GM23338 (cell line): ENCODE data around the gene MAP2K6. TPM values are rescaled to one million over a fixed set of nuclear protein-coding genes. Genes with fewer than 3 reads are reported as not detected.

Experiments
- ATAC-seq: fragments of 200-7000 bp; cut with Tn5 transposase; 3 replicates; pipeline ENCODE4 v1.9.1; 2020
- DNase-seq: peaks from one replicate; pipeline ENCODE4 v3.0.0-alpha.2; 2015; ENCODE audit warnings: low spot score
- H2AFZ ChIP-seq: fragments of 200-600 bp; sonication (generic); 2 replicates; pipeline ENCODE4 v1.8.0; 2016; ENCODE audit warnings: antibody characterized with exemption, mild to moderate bottlenecking, moderate library complexity
- H3F3A ChIP-seq: fragments of 200-600 bp; sonication (generic); replicated peaks from 2 replicates; pipeline ENCODE4 v1.8.0; 2017; ENCODE audit warnings: antibody characterized with exemption, mixed run types, low read depth
- H3K27ac ChIP-seq: fragments of 200-600 bp; sonication (generic); 2 replicates; pipeline ENCODE4 v1.6.1; 2016; ENCODE audit warnings: low read depth
- H3K27me3 ChIP-seq: fragments of 200-600 bp; sonication (generic); 2 replicates; pipeline ENCODE4 v1.8.0; 2016; ENCODE audit warnings: mild to moderate bottlenecking, mixed run types, moderate library complexity; ENCODE audit not compliant: insufficient read depth
- H3K36me3 ChIP-seq: fragments of 200-600 bp; sonication (generic); 2 replicates; pipeline ENCODE4 v1.8.0; 2016; ENCODE audit warnings: mild to moderate bottlenecking; ENCODE audit not compliant: insufficient read depth
- H3K4me1 ChIP-seq: fragments of 200-600 bp; sonication (generic); 2 replicates; pipeline ENCODE4 v1.8.0; 2016; ENCODE audit warnings: mild to moderate bottlenecking, moderate library complexity; ENCODE audit not compliant: insufficient read depth
- H3K4me2 ChIP-seq: fragments of 200-600 bp; sonication (generic); 2 replicates; pipeline ENCODE4 v1.7.1; 2017; ENCODE audit warnings: mixed run types
- H3K4me3 ChIP-seq: fragments of 200-600 bp; sonication (generic); 2 replicates; pipeline ENCODE4 v1.6.1; 2016; ENCODE audit warnings: mixed run types
- H3K79me2 ChIP-seq: fragments of 200-600 bp; sonication (generic); replicated peaks from 2 replicates; pipeline ENCODE4 v1.8.0; 2017; ENCODE audit warnings: mild to moderate bottlenecking; ENCODE audit not compliant: insufficient read depth
- H3K9me2 ChIP-seq: fragments of 200-600 bp; sonication (generic); 2 replicates; pipeline ENCODE4 v1.8.0; 2017; ENCODE audit not compliant: insufficient read depth
- H4K20me1 ChIP-seq: fragments of 200-600 bp; sonication (generic); replicated peaks from 2 replicates; pipeline ENCODE4 v1.8.0; 2017; ENCODE audit warnings: mild to moderate bottlenecking; ENCODE audit not compliant: insufficient read depth
- H3K27ac Mint-ChIP-seq: 2 replicates; pipeline ENCODE4 v1.8.0; 2020; ENCODE audit warnings: inconsistent platforms, mild to moderate bottlenecking, moderate library complexity, mixed read lengths
- H3K27me3 Mint-ChIP-seq: 3 replicates; pipeline ENCODE4 v1.8.0; 2022; ENCODE audit warnings: low read depth, mild to moderate bottlenecking, moderate library complexity, mixed read lengths, inconsistent platforms; ENCODE audit not compliant: insufficient read depth, poor library complexity
- H3K36me3 Mint-ChIP-seq: 3 replicates; pipeline ENCODE4 v1.8.0; 2021; ENCODE audit warnings: low read depth, mild to moderate bottlenecking, inconsistent platforms, moderate library complexity, mixed read lengths
- H3K4me1 Mint-ChIP-seq: 3 replicates; pipeline ENCODE4 v1.8.0; 2020; ENCODE audit warnings: mild to moderate bottlenecking, inconsistent platforms, mixed read lengths
- H3K4me3 Mint-ChIP-seq: 3 replicates; pipeline ENCODE4 v1.8.0; 2021; ENCODE audit warnings: moderate library complexity, mild to moderate bottlenecking, inconsistent platforms, mixed read lengths
- H3K9me3 Mint-ChIP-seq: 3 replicates; pipeline ENCODE4 v1.8.0; 2020; ENCODE audit warnings: moderate library complexity, mild to moderate bottlenecking, inconsistent platforms, mixed read lengths
- EZH2 ChIP-seq: fragments of 200-600 bp; sonication (generic); IDR thresholded peaks from one replicate; pipeline ENCODE4 v1.8.0; 2017; ENCODE audit warnings: antibody characterized with exemption, mild to moderate bottlenecking, low read depth; ENCODE audit not compliant: unreplicated experiment
- EZH2phosphoT487 ChIP-seq: fragments of 200-600 bp; sonication (generic); IDR thresholded peaks from one replicate; pipeline ENCODE4 v1.8.1; 2018; ENCODE audit warnings: antibody characterized with exemption; ENCODE audit not compliant: unreplicated experiment
- NANOG ChIP-seq: IDR thresholded peaks from 2 replicates; pipeline ENCODE4 v1.6.1; 2016; ENCODE audit warnings: antibody characterized with exemption, borderline replicate concordance
- STAT1 ChIP-seq: IDR thresholded peaks from one replicate; pipeline ENCODE4 v1.6.1; 2016; ENCODE audit warnings: antibody characterized with exemption; ENCODE audit not compliant: unreplicated experiment
- ZNF114 ChIP-seq: fragments of 250-450 bp; sonication (Bioruptor Pico); IDR thresholded peaks from 2 replicates; pipeline ENCODE4 v1.5.0; 2020; ENCODE audit warnings: mild to moderate bottlenecking, moderate library complexity
- ZNF331 ChIP-seq: fragments of 250-450 bp; sonication (Bioruptor Pico); IDR thresholded peaks from 2 replicates; pipeline ENCODE4 v1.5.0; 2020; ENCODE audit warnings: low read depth, mild to moderate bottlenecking, moderate library complexity
- polyA plus RNA-seq: library from polyadenylated mRNA; unstranded; fragments of >200 nt; fragmentation: Nextera tagmentation; extraction: Ambion mirVana; gene quantifications from 2 replicates; pipeline ENCODE4 v1.2.1, GENCODE V29; 2016
- total RNA-seq: library from RNA; depleted of rRNA; stranded (reverse); fragments of >200 nt; shearing (Covaris generic); gene quantifications from 2 replicates; pipeline ENCODE4 v1.2.3, GENCODE V29; 2014
- TF ChIP-seq, protein P1 (sequence below): IDR thresholded peaks from 2 replicates; pipeline ENCODE4 v1.6.1; 2016; ENCODE audit warnings: antibody characterized with exemption
- TF ChIP-seq, protein P2 (sequence below), 2 experiments: fragments of 200-600 bp in 1 of 2; sonication (generic) in 1 of 2; conservative IDR thresholded peaks; 2 replicates each; pipeline versions ENCODE4 v1.5.1 to v1.6.1; 2016 to 2017; ENCODE audit warnings: antibody characterized with exemption in 2 of 2, low read depth in 2 of 2, mild to moderate bottlenecking in 2 of 2, moderate library complexity in 1 of 2
- TF ChIP-seq, protein P3 (sequence below): IDR thresholded peaks from one replicate; pipeline ENCODE4 v1.6.1; 2018; ENCODE audit warnings: antibody characterized with exemption; ENCODE audit not compliant: unreplicated experiment

MAP2K6 gene
- total and polyA plus RNA-seq, 2 experiments from 2014 or later: 26.3 to 31.1 TPM

DNA sequence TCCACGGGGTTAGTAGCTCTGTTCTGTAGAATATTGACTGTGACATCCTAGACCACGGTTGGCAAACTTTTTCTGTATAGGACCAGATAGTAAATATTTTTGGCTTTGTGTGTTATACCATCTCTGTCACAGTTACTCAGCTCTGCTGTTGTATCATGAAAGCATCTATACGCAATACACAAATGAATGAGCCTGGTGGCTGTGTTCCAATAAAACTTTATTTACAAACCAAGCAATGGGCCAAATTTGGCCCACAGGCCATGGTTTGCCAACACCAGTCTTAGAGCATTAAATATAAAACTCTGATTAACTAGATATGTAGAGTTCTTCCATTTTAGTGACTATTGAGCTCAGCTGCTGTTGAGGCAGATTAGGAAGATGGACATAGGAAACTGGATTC lies 132.7 kb downstream of the MAP2K6 start (continued):
- TF ChIP-seq ZNF331 (CRISPR knock-in tag): no peak
- TF ChIP-seq EZH2: no peak
- no peak for TF ChIP-seq EZH2phosphoT487
- TF ChIP-seq STAT1: no peak
- TF ChIP-seq, protein P1, sequence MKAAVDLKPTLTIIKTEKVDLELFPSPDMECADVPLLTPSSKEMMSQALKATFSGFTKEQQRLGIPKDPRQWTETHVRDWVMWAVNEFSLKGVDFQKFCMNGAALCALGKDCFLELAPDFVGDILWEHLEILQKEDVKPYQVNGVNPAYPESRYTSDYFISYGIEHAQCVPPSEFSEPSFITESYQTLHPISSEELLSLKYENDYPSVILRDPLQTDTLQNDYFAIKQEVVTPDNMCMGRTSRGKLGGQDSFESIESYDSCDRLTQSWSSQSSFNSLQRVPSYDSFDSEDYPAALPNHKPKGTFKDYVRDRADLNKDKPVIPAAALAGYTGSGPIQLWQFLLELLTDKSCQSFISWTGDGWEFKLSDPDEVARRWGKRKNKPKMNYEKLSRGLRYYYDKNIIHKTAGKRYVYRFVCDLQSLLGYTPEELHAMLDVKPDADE: no peak
- TF ChIP-seq, protein P2, sequence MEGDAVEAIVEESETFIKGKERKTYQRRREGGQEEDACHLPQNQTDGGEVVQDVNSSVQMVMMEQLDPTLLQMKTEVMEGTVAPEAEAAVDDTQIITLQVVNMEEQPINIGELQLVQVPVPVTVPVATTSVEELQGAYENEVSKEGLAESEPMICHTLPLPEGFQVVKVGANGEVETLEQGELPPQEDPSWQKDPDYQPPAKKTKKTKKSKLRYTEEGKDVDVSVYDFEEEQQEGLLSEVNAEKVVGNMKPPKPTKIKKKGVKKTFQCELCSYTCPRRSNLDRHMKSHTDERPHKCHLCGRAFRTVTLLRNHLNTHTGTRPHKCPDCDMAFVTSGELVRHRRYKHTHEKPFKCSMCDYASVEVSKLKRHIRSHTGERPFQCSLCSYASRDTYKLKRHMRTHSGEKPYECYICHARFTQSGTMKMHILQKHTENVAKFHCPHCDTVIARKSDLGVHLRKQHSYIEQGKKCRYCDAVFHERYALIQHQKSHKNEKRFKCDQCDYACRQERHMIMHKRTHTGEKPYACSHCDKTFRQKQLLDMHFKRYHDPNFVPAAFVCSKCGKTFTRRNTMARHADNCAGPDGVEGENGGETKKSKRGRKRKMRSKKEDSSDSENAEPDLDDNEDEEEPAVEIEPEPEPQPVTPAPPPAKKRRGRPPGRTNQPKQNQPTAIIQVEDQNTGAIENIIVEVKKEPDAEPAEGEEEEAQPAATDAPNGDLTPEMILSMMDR (conservative IDR thresholded peaks at IDR 0.05; ENCODE audit: low read depth in 2 of 2): no peak
- no peak for TF ChIP-seq ZNF114
- no peak for TF ChIP-seq NANOG

DNA sequence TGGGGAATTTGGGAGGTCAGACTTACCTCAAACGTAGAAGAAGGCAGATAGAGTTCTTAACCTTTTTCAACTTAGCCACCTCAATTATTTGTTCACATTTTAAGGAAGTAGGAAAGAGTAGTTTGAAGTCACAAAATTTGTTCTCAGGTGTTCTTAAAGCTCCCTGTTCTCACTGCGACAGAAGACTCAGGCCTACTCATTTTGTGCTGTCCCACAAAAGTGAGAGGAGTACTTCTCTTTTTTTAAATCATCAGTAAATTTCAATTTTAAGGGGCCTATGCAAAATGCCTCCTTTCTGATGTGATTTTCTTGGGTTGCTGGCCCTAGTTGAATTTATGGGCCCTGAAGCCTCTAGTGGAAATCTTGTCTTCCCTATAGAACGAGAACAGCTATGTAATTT lies 133.4 kb downstream of the MAP2K6 start:
- no peaks in the 10 kb centered on the region for H3K27me3 ChIP-seq
- no peak overlapping the region for H3K27ac Mint-ChIP-seq
- no peaks in the 10 kb centered on the region for H3K9me2 ChIP-seq
- no peaks in the 10 kb centered on the region for H3K27me3 Mint-ChIP-seq
- H3K4me2 ChIP-seq: no peak overlapping the region
- H3K27ac ChIP-seq: no peak overlapping the region
- no peak overlapping the region for H3K4me3 Mint-ChIP-seq
- TF ChIP-seq, protein P1: no peak
- no peak for TF ChIP-seq ZNF331 (CRISPR knock-in tag)
- TF ChIP-seq, protein P3, sequence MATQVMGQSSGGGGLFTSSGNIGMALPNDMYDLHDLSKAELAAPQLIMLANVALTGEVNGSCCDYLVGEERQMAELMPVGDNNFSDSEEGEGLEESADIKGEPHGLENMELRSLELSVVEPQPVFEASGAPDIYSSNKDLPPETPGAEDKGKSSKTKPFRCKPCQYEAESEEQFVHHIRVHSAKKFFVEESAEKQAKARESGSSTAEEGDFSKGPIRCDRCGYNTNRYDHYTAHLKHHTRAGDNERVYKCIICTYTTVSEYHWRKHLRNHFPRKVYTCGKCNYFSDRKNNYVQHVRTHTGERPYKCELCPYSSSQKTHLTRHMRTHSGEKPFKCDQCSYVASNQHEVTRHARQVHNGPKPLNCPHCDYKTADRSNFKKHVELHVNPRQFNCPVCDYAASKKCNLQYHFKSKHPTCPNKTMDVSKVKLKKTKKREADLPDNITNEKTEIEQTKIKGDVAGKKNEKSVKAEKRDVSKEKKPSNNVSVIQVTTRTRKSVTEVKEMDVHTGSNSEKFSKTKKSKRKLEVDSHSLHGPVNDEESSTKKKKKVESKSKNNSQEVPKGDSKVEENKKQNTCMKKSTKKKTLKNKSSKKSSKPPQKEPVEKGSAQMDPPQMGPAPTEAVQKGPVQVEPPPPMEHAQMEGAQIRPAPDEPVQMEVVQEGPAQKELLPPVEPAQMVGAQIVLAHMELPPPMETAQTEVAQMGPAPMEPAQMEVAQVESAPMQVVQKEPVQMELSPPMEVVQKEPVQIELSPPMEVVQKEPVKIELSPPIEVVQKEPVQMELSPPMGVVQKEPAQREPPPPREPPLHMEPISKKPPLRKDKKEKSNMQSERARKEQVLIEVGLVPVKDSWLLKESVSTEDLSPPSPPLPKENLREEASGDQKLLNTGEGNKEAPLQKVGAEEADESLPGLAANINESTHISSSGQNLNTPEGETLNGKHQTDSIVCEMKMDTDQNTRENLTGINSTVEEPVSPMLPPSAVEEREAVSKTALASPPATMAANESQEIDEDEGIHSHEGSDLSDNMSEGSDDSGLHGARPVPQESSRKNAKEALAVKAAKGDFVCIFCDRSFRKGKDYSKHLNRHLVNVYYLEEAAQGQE: no peak
- H3K79me2 ChIP-seq: no peaks in the 10 kb centered on the region
- no peak overlapping the region for H2AFZ ChIP-seq
- peaks cover 22% of the 10 kb centered on the region for H3K4me1 ChIP-seq
- H3K9me3 Mint-ChIP-seq: no peaks in the 10 kb centered on the region
- H3K36me3 ChIP-seq: no peaks in the 10 kb centered on the region
- DNase-seq: no peak
- H3F3A ChIP-seq: no peaks in the 10 kb centered on the region
- peaks cover 21% of the 10 kb centered on the region for H3K4me1 Mint-ChIP-seq
- ATAC-seq: no peak
- H3K36me3 Mint-ChIP-seq: peaks cover 16% of the 10 kb centered on the region; the same call in 2 of the 3 replicates
- H3K4me3 ChIP-seq: no peak overlapping the region
- H4K20me1 ChIP-seq: no peaks in the 10 kb centered on the region
